NCI-H345 (cell line): ENCODE results near the gene MEI4.
"Not testable (repeated sequence)": the region's sequence is repeated elsewhere in the genome, so short reads cannot be mapped to it uniquely, and the experiment has no call there.

Experiments used
- DNase-seq: peaks from one replicate; lab custom pipeline; 2025; lab: John Stamatoyannopoulos, UW

Gene MEI4

GRCh38 chr6:77815531-77815930 lies 162.7 kb downstream of the MEI4 start:
- no peak for DNase-seq

DNA sequence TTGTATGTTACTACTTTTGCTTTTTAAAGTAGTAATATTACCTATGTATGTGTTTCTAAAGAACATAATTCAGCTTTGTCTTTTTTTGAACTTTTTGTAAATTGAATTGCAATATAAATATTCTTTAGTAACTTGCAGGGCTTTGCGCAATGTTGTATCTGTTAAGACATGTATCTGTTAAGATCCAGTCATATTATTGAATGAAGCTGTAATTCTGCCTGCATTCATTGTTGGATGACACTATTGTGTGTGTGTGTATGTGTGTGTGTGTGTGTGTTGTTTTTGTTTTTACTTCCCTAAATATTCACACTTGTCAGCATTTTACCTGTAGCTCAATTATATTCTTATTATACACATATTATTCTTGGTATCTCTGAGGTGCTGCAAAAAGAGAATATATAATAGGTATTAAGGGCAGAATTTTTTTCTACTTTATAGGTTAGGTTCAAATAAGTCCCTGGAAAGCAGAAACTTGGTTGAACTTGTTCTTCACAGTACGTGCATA lies 164.0 kb downstream of the MEI4 start:
- DNase-seq, result no peak

DNA sequence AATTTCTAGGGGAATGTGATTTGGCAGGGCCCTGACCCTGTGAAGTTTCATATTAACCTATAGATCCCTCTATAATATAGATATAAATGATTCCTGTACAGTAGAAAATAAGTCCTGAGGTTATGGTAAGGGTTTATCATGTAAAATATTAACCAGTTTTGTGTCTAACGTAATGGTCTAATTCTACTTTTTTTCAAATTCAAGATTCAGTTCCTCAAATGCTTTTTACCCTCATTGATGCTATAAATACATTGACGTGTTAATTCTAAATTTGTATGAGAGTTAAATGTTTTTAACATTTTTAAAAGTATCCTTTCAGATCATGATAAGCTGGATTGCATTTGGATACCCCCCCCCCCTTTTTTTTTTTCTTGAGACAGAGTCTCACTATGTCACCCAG lies 169.4 kb downstream of the MEI4 start:
- DNase-seq, result no peak

DNA sequence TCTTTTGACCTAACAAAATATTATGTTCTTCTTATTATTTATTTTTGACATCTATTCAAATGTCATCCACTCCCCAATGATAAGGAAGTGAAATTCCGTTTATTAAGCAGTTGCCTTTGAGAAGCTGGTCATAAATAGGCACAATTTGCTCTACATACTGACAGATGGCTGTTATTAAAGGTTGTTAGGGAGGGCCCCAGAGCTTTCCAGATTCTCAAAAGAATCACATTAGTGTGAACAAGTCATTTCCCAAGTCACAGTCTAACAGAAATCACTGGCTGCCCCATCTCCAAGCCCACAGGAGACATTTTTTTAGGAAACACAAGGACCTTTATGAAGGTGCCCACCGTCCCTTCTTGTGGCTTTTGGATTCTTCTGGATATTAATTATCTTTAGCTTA lies 172.4 kb downstream of the MEI4 start:
- no peak for DNase-seq

DNA sequence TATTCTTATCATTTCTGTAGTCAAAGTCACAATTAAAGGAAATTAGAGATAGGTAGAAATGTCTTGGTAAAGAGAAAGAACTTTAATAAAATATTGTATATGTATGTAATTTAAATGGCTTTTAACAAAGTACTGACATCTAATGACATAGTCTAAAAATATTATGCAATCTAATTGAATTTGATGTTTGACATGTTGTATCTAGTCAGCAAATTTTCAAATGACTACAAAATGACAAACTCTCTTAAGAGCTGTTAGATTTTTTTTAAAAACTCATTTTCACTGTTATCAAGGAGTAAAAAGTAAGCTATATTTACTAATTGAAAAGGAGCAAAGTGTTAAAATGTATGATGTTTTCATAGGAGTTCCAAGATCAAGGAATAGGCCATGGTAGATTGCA lies 176.9 kb downstream of the MEI4 start:
- DNase-seq, result no peak

DNA sequence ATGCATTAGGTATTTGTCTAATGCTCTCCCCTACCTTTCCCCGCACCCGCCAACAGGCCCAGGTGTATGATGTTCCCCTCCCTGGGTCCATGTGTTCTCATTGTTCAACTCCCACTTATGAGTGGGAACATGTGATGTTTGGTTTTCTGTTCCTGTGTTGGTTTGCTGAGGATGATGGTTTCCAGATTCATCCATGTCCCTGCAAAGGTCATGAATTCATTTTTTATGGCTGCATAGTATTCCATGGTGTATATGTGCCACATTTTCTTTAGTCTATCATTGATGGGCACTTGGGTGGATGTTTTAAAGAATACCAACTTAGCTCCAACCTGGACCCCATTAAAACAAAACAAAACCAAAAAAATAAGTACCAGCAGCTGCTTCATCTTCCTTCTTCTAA lies 180.9 kb downstream of the MEI4 start:
- DNase-seq, result not testable (repeated sequence)

DNA sequence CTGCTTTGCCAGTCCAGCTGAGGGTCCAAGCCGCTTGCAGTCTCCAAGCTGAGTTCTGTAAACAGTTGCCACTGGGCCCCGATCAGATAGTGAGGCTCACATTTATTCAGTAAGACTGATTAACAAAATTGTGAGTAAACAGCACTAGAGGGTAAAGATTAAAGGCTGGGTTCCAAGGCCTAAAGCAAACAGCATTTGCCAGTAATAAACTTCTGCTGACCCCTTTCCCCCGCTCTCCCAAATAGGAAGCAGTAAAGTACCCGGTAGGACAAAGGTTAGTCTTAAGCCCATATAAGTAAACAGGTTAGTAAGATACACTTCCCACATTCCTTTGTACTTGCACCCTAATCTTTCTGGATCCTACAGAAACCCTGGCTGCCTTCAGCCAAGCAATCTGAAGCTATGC lies 181.8 kb downstream of the MEI4 start:
- DNase-seq, result no peak

GRCh38 chr6:77837034-77837784 lies 184.4 kb downstream of the MEI4 start:
- no peak for DNase-seq

DNA sequence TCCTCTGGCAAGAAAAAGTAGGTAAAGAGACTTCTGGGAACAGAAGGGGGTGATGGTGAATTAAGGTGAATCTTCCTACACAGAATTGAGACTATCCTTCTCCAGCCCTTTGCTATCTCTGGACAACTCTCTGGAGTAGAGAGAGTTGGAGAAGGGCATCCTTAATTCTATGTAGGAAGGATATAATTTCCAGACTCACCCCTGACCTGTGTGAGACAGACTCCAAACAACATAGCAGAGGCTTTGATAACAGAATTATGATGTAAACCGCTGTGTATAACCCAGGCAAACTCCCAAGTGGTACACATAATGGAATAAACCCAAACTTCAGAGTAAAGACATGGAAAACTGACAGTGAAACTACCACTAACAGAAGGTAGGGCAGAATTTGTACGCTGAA lies 186.5 kb downstream of the MEI4 start:
- no peak for DNase-seq

GRCh38 chr6:77844822-77845221 lies 192.0 kb downstream of the MEI4 start:
- no peak for DNase-seq

DNA sequence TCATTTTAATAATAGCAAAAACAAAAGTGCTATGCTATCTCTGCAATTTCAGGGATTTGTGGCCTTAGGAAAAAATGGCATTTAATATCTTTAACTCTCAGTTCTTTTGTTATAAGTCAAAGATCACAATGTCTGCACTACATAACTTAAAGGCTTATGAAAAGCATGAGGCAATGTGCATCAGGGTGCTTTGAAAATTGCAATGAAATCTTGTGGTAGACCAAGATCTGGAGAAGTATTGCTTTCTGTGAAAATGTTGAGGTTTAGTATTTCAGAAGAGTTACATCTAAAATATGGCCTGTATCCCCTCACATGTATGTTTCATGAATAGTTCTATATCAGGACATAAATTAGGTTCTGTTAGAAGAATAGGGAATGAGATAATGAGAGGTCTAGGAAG lies 200.6 kb downstream of the MEI4 start:
- no peak for DNase-seq

GRCh38 chr6:77856391-77856790 lies 203.6 kb downstream of the MEI4 start:
- DNase-seq, result no peak

DNA sequence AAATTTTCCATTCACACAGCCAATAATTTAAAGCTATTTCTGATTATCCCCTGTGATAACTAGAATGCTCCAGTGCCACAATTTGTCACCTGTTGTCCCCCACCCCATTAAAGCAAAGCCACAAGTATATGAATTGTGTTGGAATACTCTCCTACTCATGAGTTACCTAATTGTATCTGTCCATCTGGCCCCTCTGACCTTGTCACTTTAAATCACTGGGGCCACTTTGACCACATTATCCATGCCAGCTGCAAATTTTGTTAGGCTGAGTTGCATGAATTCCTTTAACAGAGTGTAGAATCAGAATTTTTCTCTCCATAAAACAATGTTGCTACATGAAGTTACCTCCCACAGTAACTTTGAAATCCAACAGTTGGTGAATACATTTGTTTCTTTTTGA lies 204.6 kb downstream of the MEI4 start:
- DNase-seq, result no peak

GRCh38 chr6:77876300-77876699 lies 223.5 kb downstream of the MEI4 start:
- no peak for DNase-seq

DNA sequence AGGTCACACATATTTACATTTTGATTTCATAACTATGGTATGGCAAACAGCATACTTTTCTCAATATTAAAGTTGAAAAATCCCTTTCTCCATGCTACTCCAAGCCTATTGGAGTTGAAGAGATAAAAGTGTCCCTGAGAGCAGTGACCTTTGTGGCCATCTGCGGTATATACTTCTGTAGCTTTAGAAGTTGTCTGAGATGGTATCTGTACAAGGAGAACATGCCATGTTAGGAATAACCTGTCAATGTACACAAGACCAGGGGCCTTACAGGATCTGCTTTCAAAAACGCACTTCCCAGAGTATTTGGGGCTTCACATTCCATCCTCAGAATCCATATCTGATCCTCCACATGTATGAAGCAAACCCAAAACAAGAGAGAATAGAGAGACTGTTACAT lies 226.7 kb downstream of the MEI4 start:
- DNase-seq, result no peak

- DNase-seq, result no peak
Measured at GRCh38 chr6:77880501-77880900, 227.7 kb downstream of the MEI4 start.

GRCh38 chr6:77883851-77884250 lies 231.0 kb downstream of the MEI4 start:
- no peak for DNase-seq

GRCh38 chr6:77893391-77893790 lies 240.6 kb downstream of the MEI4 start:
- no peak for DNase-seq

- no peak for DNase-seq
Measured at GRCh38 chr6:77906070-77906469, 253.2 kb downstream of the MEI4 start.

DNA sequence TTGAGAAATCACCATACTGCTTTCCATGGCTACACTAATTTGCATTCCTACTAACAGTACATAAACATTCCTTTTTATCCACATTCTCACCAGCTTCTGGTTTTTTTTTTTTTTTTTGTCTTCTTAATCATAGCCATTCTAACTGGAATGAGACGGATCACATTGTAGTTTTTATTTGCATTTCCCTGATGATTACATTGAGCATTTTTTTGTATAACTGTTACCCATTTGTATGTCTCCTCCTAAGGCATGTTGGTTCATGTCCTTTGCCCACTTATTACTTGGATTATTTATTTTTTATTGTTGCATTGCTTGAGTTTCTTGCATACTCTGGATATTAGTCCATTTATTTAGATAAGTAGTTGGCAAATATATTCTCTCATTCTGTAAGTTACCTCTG lies 258.0 kb downstream of the MEI4 start:
- DNase-seq, result no peak

- no peak for DNase-seq
Measured at GRCh38 chr6:77926198-77926751, 273.4 kb downstream of the MEI4 start.

DNA sequence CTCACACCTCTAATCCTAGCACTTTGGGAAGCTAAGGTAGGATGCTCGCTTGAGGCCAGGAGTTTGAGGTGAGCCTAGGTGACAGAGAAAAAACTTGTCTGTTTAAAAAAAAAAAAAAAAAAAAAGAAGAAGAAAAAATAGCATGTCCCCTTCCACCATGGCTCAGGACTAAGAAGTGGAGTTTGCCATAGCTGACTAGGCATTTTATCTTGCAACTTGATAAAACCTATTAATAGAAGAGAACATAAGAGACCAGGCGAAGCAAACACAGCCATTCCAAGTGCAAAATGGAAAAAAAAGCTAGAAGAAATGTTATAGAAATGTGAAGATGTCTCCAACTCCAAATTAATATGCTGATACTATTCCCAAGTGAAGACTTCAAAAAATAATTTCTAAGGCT lies 277.5 kb downstream of the MEI4 start:
- DNase-seq, result no peak

DNA sequence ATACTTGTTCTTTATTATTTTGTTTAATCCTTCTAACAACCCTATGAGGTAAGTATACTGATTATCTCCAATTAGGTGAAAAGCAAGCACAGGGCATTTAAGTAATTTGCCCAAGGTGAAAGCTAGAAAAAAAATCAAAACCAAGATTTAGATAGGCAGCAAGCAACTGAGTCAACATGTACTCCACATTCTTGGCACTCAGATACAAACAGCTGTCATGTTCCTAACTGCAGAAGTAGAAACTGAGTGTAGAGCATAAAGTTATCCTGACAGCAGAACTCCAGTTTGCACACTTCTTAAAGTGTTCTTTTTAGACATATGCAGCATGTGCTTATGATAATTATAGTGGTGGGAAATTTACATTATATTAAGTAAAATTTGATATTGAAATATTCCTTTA lies 278.1 kb downstream of the MEI4 start:
- DNase-seq, result no peak

GRCh38 chr6:77962070-77962469 lies 309.2 kb downstream of the MEI4 start:
- no peak for DNase-seq
